ENCODE measurements around the gene AMT.

DNA sequence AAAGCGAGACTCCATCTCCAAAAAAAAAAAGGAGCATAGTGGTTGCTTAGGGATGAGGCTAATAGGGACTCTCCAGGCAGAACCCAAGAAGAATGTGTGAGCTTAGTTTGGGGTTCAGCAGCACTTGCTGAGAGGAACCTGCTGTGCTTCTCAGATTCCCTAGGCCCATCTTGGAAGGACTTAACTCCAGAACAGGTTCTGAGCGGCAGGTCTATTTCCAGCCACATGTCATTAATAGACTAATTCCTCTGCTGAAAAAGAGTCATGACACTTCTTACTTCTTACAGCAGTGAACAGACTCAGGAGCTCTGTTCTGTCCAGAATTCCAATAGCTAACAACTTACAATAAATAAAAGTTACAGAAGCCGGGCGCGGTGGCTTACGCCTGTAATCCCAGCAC lies 33.0 kb downstream of the AMT start:
- no peak for TF ChIP-seq ZFAT (CRISPR knock-in tag; conservative IDR thresholded peaks at IDR 0.05)
- TF ChIP-seq RBM39 (IDR thresholded peaks at IDR 0.05; ENCODE audit: low read depth, low read length, poor library complexity, severe bottlenecking): no peak
- no peak for TF ChIP-seq KDM1A (CRISPR knock-in tag; IDR thresholded peaks at IDR 0.05)
- no peak for TF ChIP-seq E2F1 (CRISPR knock-in tag; IDR thresholded peaks at IDR 0.05)
- no peak for TF ChIP-seq FOXK1 (CRISPR knock-in tag; IDR thresholded peaks at IDR 0.05; ENCODE audit: borderline replicate concordance, low read depth)
- TF ChIP-seq ZSCAN20 (CRISPR knock-in tag; IDR thresholded peaks at IDR 0.05; ENCODE audit: borderline replicate concordance): no peak

Measured in HepG2 (cell line).